ENCODE data around the gene SLC7A10.

Gene SLC7A10

DNA sequence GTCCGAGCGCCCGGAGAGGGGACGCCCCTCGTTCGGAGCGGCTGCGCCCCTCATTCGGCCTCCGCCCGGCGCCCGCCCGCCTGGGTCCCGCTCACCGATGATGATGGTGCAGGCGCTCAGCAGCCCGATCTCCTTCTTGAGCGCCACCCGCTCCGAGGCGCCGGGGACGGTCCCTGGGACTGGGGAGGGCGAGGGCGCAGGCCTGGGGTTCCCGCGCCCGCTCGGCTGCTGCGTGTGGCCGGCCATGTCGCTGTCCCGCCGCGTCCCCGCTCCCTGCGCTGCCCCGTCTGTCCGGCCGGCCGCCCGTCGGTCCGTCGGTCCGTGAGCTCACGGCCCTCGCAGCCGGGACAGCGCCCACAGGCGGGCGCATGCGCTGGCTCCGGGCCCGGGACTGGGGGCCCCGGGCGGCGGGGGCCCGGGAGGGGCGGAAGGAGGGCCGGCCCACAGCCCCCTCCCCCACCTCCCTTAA is at the start of gene SLC7A10:
Gene SLC7A10, minus strand, starts transcription at position 393 of the 469 bp plus-strand sequence. Its CDS starts 147 bp downstream, at position 246.
- no peak for DNase-seq (ENCODE audit: low read depth)

- DNase-seq (ENCODE audit: low read depth) = no peak
These were observed 49.3 kb upstream of the SLC7A10 start for GRCh38 chr19:33274663-33275558.

DNA sequence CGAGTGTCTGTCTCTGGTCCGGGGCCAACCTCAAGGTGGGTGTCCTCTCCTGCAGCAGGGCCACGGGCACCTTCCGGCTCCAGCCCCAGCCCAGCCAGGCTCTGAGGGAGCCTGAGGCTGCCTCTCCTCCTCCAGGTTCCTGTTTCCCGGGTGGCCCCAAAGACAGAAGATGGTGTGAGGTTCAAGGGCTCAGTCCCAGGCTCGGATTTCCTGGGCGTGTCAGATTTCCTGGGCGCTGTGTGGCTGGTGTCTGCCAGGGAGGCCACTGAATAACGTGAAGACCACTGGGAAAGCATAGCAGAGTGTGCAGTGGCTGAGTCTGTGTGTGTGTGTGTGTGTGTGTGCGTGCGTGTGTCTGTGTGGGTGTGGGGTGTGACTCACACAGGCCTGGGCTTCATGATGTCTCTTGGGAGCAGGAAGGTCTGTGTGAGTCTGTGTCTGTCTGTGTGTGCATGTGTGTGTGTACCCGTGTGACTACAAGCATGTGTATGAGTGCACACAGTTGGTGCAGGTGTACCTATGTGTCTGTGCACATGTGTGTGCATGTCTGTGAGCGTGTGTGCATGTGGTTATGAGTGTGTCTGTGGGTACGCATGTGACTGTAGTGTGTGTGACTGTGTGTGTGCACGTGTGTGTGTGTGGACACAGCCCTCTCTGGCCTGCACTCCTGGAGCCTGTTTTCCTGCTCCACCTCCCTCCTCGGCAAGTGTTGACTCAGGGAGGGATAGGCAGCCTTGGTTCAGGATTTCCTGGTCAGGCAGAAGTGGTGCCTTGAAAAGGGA is 48.4 kb upstream of the SLC7A10 start:
- DNase-seq (ENCODE audit: low read depth) = no peak

DNA sequence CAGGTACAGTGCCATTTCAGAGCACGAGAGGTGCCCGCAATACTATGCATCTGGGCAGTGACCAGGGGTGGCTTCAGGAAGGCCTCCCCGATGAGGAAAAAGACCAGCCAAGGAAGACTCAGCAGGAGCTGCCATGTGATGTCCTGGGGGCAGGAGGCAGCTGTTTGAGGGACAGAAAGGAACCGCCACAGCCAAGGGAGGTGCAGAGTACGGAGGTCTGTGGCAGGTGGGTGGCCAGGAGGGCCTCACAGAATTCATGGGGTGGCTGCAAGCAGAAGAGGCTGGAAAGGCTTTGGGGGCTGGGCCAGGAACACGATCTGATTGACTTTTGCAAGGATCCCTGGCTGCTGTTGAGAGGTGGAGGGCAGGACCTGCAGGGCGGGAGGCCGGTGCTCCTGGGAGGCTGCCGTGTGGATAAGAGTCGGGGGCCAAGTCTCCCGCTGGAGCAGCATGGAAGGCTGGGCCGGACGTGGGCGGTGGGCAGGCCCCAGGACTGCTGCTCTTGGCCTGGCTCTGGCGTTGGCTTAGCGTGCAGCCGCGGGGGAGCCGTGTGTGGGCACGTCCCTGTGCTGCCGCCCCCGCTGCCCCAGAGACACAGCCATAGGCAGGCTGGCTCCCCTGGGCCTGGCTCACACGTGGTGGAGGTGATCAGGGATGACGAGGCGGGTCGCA is 47.6 kb upstream of the SLC7A10 start:
- no peak for DNase-seq (ENCODE audit: low read depth)

DNA sequence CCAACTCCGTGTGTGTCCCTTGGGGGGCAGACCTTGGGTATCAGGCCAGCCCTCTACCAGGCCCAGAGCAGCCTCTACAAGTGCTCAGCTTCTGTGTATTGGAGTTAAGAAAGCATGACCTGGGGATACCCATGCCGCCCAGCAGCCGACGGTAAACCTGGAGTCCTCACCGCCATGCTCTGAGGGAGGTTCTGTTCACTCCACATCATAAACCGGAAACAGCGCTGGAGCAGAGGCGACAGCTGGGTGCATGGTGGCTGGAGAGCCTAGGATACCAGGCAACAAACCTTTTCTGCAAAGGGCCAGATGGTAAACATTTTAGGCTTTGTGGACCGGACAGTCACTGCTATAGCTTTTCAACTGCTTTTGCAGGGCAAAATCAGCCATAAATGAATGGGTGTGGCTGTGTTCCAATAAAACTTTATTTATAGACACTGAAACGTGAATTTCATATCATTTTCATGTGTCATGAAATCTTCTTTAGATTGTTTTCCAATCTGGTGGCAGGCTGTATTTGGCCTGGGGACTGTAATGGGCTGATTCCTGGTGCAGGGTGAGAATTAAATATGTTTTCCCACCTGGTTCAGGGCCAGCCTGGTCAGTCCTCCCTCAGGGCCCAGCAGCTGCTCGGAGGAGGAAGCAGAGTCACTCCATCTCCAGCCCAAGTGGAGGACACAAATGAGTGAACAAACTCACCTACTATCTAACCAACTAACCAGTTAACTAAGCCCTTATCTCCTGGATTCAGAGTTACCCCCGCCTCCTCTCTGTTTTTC is 45.8 kb upstream of the SLC7A10 start:
- DNase-seq (ENCODE audit: low read depth) = no peak

GRCh38 chr19:33270769-33271168 is 45.1 kb upstream of the SLC7A10 start:
- no peak for DNase-seq (ENCODE audit: low read depth)

- DNase-seq (ENCODE audit: low read depth) = no peak
These were observed 43.4 kb upstream of the SLC7A10 start for GRCh38 chr19:33269016-33269415.

GRCh38 chr19:33268162-33268991 is 42.7 kb upstream of the SLC7A10 start:
- DNase-seq (ENCODE audit: low read depth) = no peak

GRCh38 chr19:33267706-33268105 is 42.1 kb upstream of the SLC7A10 start:
- DNase-seq (ENCODE audit: low read depth) = no peak

DNA sequence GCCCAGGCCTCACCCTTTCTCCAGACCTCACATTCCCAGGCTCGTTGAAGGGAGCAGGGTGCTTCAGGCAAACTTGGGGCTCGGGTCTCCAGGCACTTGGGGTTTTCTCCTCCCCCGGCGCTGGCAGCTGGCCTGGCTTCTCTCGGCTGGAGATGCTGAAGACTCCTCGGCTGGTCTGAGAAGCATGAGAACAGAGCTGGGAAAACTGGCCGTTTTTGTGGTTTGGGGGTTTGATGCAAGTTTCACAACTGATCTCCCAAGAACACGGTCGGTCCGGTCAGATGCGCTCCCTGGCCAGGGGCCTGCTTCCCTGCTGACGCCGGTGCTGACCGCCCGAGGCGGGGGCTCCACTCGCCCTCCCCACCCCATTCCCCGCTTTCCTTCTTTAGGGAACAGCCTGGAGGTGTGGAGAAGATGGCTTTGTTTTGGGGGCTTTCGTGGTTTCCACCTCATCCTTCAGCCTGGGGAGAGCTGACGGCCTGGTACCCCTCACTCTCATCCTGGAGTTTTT is 41.4 kb upstream of the SLC7A10 start:
- no peak for DNase-seq (ENCODE audit: low read depth)

GRCh38 chr19:33264881-33265445 is 39.3 kb upstream of the SLC7A10 start:
- no peak for DNase-seq (ENCODE audit: low read depth)

- no peak for DNase-seq (ENCODE audit: low read depth)
These were observed 37.8 kb upstream of the SLC7A10 start for GRCh38 chr19:33263325-33264023.

- no peak for DNase-seq (ENCODE audit: low read depth)
These were observed 36.0 kb upstream of the SLC7A10 start for GRCh38 chr19:33261511-33262189.

DNA sequence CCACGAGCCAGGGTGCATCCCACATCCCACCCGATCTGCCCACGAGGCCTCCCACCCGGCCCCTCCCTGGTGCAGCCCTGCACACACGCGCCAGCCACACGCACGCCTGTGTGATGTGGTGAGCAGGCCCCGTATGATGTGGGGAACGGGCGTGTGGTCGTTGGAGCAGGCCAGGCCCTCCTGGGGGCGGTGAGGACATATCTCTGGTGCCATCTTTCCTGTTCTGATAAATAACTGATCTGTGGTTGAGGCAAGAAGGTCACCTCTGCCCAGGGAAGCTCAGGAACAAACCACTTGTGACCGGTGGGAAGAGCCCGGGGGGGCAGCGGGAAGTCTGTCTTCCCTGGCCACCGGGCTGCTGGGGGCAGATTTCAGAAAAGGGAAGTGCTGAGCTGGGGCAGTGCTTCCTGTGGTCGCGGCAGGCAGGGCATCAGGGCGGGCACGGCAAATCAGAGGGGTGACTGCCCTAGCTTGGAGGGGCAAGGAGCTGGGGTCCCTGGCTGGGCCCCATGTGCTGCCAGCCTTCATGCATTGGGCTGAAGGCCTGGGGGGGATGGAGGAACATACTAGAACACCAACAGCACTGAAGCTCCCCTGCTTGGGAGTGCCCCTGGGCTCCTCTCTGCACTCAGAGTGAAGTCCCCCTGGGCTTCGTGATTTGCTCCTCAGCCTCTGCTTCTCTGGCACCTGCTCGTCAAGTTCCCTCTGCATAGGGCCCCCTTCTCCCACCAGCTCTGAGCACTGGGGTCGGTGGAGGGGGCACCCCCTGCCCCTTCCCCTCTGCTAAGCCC is 35.2 kb upstream of the SLC7A10 start:
- no peak for DNase-seq (ENCODE audit: low read depth)

DNA sequence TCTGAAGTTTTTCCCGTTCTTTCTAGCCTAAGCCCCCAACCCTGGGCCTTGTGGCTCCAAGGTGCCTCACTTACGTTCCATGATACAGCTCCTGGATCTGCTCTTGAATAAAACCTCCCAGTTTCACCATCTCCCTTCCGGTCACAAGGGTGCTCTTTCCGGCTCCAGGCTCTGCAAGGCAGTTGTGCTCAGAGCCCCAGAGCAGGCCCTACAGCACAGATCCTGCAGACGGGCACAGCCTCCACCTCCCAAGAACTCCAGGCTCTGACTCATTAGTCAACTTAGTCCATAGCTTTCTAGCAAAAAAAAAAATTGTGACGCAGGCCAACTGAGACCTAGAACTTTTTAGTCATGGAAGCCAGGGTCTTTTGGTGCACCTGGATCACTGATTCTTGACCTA is 33.9 kb upstream of the SLC7A10 start:
- no peak for DNase-seq (ENCODE audit: low read depth)

DNA sequence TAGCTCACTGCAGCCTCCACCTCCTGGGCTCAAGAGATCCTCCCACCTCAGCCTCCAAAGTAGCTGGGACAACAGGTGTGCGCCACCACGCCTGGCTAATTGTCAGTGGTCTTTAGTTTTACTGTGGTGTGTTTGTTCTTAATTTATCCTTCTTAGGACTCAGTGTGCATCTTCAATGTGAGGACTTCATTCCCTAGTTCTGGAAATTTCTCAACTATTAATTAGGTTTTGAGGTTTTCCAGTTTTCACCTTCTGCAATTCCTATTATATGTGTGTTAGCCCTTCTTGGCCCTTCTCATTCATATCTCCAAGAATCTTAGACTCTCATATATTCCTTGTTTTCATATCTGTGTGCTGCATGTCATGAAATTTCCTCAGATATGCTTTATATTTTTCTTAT is 32.2 kb upstream of the SLC7A10 start:
- no peak for DNase-seq (ENCODE audit: low read depth)

- no peak for DNase-seq (ENCODE audit: low read depth)
These were observed 30.6 kb upstream of the SLC7A10 start for GRCh38 chr19:33256261-33256660.

- DNase-seq (ENCODE audit: low read depth) = no peak
These were observed 30.1 kb upstream of the SLC7A10 start for GRCh38 chr19:33255781-33256180.
